Prostate gland (tissue), 2 donors: ENCODE data around the gene RPS6KC1.

ENCODE experiments used
- CTCF ChIP-seq, 4 experiments: fragments of 200-600 bp in 2 of 4; fragments of 450-650 bp in 2 of 4; sonication (generic) in 2 of 4; IDR thresholded peaks; 1 replicate in 3 of 4; 2 replicates in 1 of 4; pipeline ENCODE4 v1.5.1; 2016 to 2019; ENCODE audit warnings: antibody characterized with exemption in 4 of 4, mild to moderate bottlenecking in 2 of 4, moderate library complexity in 2 of 4
- POLR2A ChIP-seq: fragments of 450-650 bp; IDR thresholded peaks from one replicate; pipeline ENCODE4 v1.6.1; 2016; ENCODE audit warnings: antibody characterized with exemption, mild to moderate bottlenecking

GRCh38 chr1:213281640-213282301 is 230.7 kb downstream of the RPS6KC1 start:
- TF ChIP-seq CTCF (IDR thresholded peaks at IDR 0.05) (no peak), POLR2A (no peak)
